Measurements from ENCODE around the gene LRRC14B. TPM values are rescaled to one million over a fixed set of nuclear protein-coding genes. Genes with fewer than 3 reads are reported as not detected.
"Not testable (repeated sequence)": the region's sequence is repeated elsewhere in the genome, so short reads cannot be mapped to it uniquely, and the experiment has no call there.

Gene LRRC14B
- total RNA-seq, 2 experiments from 2014 or later: 4.9 to 9.2 TPM

- intact Hi-C loops (cut with micrococcal nuclease; ENCODE audit: unreplicated experiment): no loop called here
- no peaks in the 10 kb centered on the region for H4K20me1 ChIP-seq (ENCODE audit: insufficient read depth, low read length)
- ChIA-PET POLR2A (no interaction called here), CTCF (ENCODE audit: unreplicated experiment) (no interaction called here)
- H3K4me2 ChIP-seq (ENCODE audit: low read length): no peak overlapping the region
- DNase-seq (ENCODE audit: low spot score): no peak
- H3K27ac ChIP-seq (ENCODE audit: low read depth, low read length, poor library complexity, severe bottlenecking): no peak overlapping the region
- no peaks in the 10 kb centered on the region for H3K4me1 ChIP-seq (ENCODE audit: insufficient read depth, low read length, poor library complexity, severe bottlenecking)
- no peak overlapping the region for H2AFZ ChIP-seq (ENCODE audit: low read length)
- H3K4me3 ChIP-seq (ENCODE audit: low read depth, low read length, poor library complexity, severe bottlenecking): no peak overlapping the region
- TF ChIP-seq, protein P1, sequence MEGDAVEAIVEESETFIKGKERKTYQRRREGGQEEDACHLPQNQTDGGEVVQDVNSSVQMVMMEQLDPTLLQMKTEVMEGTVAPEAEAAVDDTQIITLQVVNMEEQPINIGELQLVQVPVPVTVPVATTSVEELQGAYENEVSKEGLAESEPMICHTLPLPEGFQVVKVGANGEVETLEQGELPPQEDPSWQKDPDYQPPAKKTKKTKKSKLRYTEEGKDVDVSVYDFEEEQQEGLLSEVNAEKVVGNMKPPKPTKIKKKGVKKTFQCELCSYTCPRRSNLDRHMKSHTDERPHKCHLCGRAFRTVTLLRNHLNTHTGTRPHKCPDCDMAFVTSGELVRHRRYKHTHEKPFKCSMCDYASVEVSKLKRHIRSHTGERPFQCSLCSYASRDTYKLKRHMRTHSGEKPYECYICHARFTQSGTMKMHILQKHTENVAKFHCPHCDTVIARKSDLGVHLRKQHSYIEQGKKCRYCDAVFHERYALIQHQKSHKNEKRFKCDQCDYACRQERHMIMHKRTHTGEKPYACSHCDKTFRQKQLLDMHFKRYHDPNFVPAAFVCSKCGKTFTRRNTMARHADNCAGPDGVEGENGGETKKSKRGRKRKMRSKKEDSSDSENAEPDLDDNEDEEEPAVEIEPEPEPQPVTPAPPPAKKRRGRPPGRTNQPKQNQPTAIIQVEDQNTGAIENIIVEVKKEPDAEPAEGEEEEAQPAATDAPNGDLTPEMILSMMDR (conservative IDR thresholded peaks at IDR 0.05; ENCODE audit: low read length): no peak
- no peak for TF ChIP-seq EZH2phosphoT487 (IDR thresholded peaks at IDR 0.05; ENCODE audit: borderline replicate concordance, low read depth, low read length)
- no peaks in the 10 kb centered on the region for H3K79me2 ChIP-seq (ENCODE audit: insufficient read depth, low read depth, low read length)
- H3K9me2 ChIP-seq (ENCODE audit: insufficient read depth, low read length): no peaks in the 10 kb centered on the region
- no peaks in the 10 kb centered on the region for H3K9me3 ChIP-seq (ENCODE audit: low read length)
- BruUV-seq (replicated peaks): no TSS peak
- no peaks in the 10 kb centered on the region for H3K36me3 ChIP-seq (ENCODE audit: insufficient read depth, low read length)
Measured at GRCh38 chr5:164244-164643, 27.1 kb upstream of the LRRC14B start.

DNA sequence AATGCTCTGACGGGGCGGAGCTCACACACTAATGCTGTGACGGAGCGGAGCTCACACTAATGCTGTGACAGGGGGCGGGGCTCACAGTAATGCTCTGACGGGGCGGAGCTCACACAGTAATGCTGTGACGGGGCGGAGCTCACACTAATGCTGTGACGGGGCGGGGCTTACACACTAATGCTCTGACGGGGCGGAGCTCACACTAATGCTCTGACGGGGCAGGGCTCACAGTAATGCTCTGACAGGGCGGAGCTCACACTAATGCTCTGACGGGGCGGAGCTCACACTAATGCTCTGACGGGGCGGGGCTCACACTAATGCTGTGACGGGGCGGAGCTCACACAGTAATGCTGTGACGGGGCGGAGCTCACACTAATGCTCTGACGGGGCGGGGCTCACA, 26.5 kb upstream of the LRRC14B start:
- H3K4me1 ChIP-seq (ENCODE audit: insufficient read depth, low read length, poor library complexity, severe bottlenecking); H3K4me2 ChIP-seq (ENCODE audit: low read length); H4K20me1 ChIP-seq (ENCODE audit: insufficient read depth, low read length); intact Hi-C loops (cut with micrococcal nuclease; ENCODE audit: unreplicated experiment); CTCF ChIA-PET (ENCODE audit: unreplicated experiment); H3K36me3 ChIP-seq (ENCODE audit: insufficient read depth, low read length); H3K9me2 ChIP-seq (ENCODE audit: insufficient read depth, low read length); H3K9me3 ChIP-seq (ENCODE audit: low read length); H3K4me3 ChIP-seq (ENCODE audit: low read depth, low read length, poor library complexity, severe bottlenecking); DNase-seq (ENCODE audit: low spot score); H3K79me2 ChIP-seq (ENCODE audit: insufficient read depth, low read depth, low read length); H2AFZ ChIP-seq (ENCODE audit: low read length); POLR2A ChIA-PET; BruUV-seq (replicated peaks); H3K27ac ChIP-seq (ENCODE audit: low read depth, low read length, poor library complexity, severe bottlenecking): not testable (repeated sequence)

- no peaks in the 10 kb centered on the region for H3K36me3 ChIP-seq (ENCODE audit: insufficient read depth, low read length)
- H3K9me3 ChIP-seq (ENCODE audit: low read length): no peaks in the 10 kb centered on the region
- ChIA-PET CTCF (ENCODE audit: unreplicated experiment) (no interaction called here), POLR2A (no interaction called here)
- BruUV-seq (replicated peaks): no TSS peak
- intact Hi-C loops (cut with micrococcal nuclease; ENCODE audit: unreplicated experiment): no loop called here
- no peaks in the 10 kb centered on the region for H3K79me2 ChIP-seq (ENCODE audit: insufficient read depth, low read depth, low read length)
- H3K9me2 ChIP-seq (ENCODE audit: insufficient read depth, low read length): no peaks in the 10 kb centered on the region
- DNase-seq (ENCODE audit: low spot score): no peak
- no peak overlapping the region for H3K4me2 ChIP-seq (ENCODE audit: low read length)
- no peaks in the 10 kb centered on the region for H3K4me1 ChIP-seq (ENCODE audit: insufficient read depth, low read length, poor library complexity, severe bottlenecking)
- TF ChIP-seq EZH2phosphoT487 (IDR thresholded peaks at IDR 0.05; ENCODE audit: borderline replicate concordance, low read depth, low read length): no peak
- TF ChIP-seq, protein P1 (conservative IDR thresholded peaks at IDR 0.05; ENCODE audit: low read length): no peak
- no peak overlapping the region for H2AFZ ChIP-seq (ENCODE audit: low read length)
- H3K4me3 ChIP-seq (ENCODE audit: low read depth, low read length, poor library complexity, severe bottlenecking): no peak overlapping the region
- H4K20me1 ChIP-seq (ENCODE audit: insufficient read depth, low read length): no peaks in the 10 kb centered on the region
- no peak overlapping the region for H3K27ac ChIP-seq (ENCODE audit: low read depth, low read length, poor library complexity, severe bottlenecking)
Measured at GRCh38 chr5:166441-167372, 24.6 kb upstream of the LRRC14B start.

Measured in OCI-LY7 (cell line).